ENCODE measurements around the gene PCSK7. TPM values are rescaled to one million over a fixed set of nuclear protein-coding genes. Genes with fewer than 3 reads are reported as not detected.

The PCSK7 gene
- total and polyA plus RNA-seq, 4 donors, result 7.3 to 32.3 (median 16.2) TPM

DNA sequence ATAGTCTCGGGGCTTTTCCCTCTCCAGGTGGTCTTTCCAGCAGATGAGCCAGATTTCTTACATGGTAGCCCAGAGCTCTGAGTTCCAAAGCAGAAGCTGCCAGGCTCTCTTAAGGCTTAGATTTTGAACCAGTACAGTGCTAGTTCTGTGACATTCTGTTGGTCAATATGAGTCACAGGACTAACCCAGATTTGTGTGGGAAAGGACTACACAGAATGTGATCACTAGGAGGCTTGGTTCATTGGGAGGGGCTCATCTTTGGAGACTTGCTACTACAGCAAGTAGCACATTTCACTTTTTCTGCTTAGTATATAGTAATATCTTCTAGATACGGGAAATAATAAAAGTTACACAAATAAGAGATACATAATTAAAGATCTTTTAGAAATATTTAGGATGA, 24.7 kb upstream of the PCSK7 start:
- Histone ChIP-seq H3K9ac (ENCODE audit: low read depth in 1 of 2, low read length in 2 of 2) (no peak overlapping the region), H3K27me3 (ENCODE audit: control insufficient read depth in 4 of 4, insufficient read depth in 4 of 4, low read length in 3 of 4) (no peaks in the 10 kb centered on the region), H3K9me3 (ENCODE audit: control insufficient read depth in 4 of 4, low read length in 3 of 4) (no peaks in the 10 kb centered on the region), H3K4me1 (ENCODE audit: control insufficient read depth in 4 of 4, insufficient read depth in 4 of 4, low read length in 3 of 4) (no peaks in the 10 kb centered on the region), H3K4me3 (ENCODE audit: low read depth in 1 of 3, low read length in 3 of 3) (no peak overlapping the region), H3K36me3 (ENCODE audit: control insufficient read depth in 4 of 4, insufficient read depth in 3 of 4, low read depth in 1 of 4, low read length in 3 of 4) (peaks cover 3 to 6% (median 5%) of the 10 kb centered on the region in 4 donors), H3K27ac (ENCODE audit: low read depth in 1 of 2, low read length in 2 of 2) (no peak overlapping the region)
- 75% methylated on average over 2 of the region's 2 CpGs for WGBS
- TF ChIP-seq YY1 (IDR thresholded peaks at IDR 0.05) (no peak), FOXA2 (IDR thresholded peaks at IDR 0.05) (no peak), GABPA (IDR thresholded peaks at IDR 0.05 in 1 of 2, conservative IDR thresholded peaks at IDR 0.05 in 1 of 2) (no peak), RAD21 (IDR thresholded peaks at IDR 0.05) (no peak), JUND (IDR thresholded peaks at IDR 0.05) (no peak)
- TF ChIP-seq, protein P1, sequence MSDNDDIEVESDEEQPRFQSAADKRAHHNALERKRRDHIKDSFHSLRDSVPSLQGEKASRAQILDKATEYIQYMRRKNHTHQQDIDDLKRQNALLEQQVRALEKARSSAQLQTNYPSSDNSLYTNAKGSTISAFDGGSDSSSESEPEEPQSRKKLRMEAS (IDR thresholded peaks at IDR 0.05), result no peak
- TF ChIP-seq, protein P2, sequence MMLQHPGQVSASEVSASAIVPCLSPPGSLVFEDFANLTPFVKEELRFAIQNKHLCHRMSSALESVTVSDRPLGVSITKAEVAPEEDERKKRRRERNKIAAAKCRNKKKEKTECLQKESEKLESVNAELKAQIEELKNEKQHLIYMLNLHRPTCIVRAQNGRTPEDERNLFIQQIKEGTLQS (IDR thresholded peaks at IDR 0.05), result no peak
- TF ChIP-seq, protein P3, sequence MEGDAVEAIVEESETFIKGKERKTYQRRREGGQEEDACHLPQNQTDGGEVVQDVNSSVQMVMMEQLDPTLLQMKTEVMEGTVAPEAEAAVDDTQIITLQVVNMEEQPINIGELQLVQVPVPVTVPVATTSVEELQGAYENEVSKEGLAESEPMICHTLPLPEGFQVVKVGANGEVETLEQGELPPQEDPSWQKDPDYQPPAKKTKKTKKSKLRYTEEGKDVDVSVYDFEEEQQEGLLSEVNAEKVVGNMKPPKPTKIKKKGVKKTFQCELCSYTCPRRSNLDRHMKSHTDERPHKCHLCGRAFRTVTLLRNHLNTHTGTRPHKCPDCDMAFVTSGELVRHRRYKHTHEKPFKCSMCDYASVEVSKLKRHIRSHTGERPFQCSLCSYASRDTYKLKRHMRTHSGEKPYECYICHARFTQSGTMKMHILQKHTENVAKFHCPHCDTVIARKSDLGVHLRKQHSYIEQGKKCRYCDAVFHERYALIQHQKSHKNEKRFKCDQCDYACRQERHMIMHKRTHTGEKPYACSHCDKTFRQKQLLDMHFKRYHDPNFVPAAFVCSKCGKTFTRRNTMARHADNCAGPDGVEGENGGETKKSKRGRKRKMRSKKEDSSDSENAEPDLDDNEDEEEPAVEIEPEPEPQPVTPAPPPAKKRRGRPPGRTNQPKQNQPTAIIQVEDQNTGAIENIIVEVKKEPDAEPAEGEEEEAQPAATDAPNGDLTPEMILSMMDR (IDR thresholded peaks at IDR 0.05; ENCODE audit: low read depth, low read length, missing input control), result no peak
- DNase-seq (ENCODE audit: low spot score), result no peak

DNA sequence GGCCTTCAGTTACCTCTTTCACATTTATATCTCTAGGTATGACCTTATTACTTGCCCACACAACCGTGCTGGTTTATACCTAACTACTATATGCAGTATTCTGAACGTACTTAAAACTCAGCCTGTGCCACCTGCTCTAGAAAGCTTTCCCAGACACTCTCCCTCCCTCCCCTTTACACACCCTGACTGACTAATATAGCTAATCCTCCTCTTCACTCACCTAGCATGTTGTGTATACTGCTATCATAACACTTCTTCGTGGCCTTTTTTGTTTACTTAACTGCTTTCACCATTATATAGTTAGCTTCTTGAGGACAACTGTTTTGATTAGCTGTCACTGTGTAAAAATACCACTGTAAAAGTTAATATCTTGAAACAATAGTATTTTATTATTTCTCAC, 24.1 kb upstream of the PCSK7 start:
- 84% methylated on average over 3 of the region's 3 CpGs for WGBS

DNA sequence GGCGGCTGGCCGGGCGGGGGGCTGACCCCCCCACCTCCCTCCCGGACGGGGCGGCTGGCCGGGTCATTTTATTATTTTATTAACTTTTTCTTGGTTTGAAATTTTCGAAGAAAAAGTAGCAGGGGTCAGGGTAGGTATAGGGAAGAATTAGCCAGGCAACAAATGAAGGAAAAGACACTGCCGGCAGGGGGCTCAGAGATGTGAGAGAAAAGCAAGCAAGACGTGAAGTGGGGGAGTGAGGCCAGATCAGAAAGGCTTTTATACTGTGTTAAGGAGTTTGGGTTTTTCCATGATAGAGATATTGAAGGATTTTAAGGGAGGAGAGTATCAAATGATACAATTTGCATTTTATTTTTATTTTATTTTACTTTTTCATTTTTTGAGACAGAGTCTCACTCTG, 19.6 kb upstream of the PCSK7 start:
- Histone ChIP-seq H3K4me1 (ENCODE audit: control insufficient read depth in 4 of 4, insufficient read depth in 4 of 4, low read length in 3 of 4) (no peaks in the 10 kb centered on the region), H3K27ac (ENCODE audit: low read depth in 1 of 2, low read length in 2 of 2) (no peak overlapping the region), H3K27me3 (ENCODE audit: control insufficient read depth in 4 of 4, insufficient read depth in 4 of 4, low read length in 3 of 4) (no peaks in the 10 kb centered on the region), H3K9ac (ENCODE audit: low read depth in 1 of 2, low read length in 2 of 2) (no peak overlapping the region), H3K36me3 (ENCODE audit: control insufficient read depth in 4 of 4, insufficient read depth in 3 of 4, low read depth in 1 of 4, low read length in 3 of 4) (peaks cover 5 to 29% (median 23%) of the 10 kb centered on the region in 4 donors), H3K4me3 (ENCODE audit: low read depth in 1 of 3, low read length in 3 of 3) (no peak overlapping the region), H3K9me3 (ENCODE audit: control insufficient read depth in 4 of 4, low read length in 3 of 4) (no peaks in the 10 kb centered on the region)
- no peak for TF ChIP-seq EGR1 (IDR thresholded peaks at IDR 0.05; ENCODE audit: low read depth in 2 of 2)
- no peak for TF ChIP-seq HNF4A (conservative IDR thresholded peaks at IDR 0.05)
- no peak for TF ChIP-seq TAF1 (conservative IDR thresholded peaks at IDR 0.05)
- TF ChIP-seq, protein P3 (IDR thresholded peaks at IDR 0.05; ENCODE audit: low read depth, low read length, missing input control), result no peak
- TF ChIP-seq, protein P4, sequence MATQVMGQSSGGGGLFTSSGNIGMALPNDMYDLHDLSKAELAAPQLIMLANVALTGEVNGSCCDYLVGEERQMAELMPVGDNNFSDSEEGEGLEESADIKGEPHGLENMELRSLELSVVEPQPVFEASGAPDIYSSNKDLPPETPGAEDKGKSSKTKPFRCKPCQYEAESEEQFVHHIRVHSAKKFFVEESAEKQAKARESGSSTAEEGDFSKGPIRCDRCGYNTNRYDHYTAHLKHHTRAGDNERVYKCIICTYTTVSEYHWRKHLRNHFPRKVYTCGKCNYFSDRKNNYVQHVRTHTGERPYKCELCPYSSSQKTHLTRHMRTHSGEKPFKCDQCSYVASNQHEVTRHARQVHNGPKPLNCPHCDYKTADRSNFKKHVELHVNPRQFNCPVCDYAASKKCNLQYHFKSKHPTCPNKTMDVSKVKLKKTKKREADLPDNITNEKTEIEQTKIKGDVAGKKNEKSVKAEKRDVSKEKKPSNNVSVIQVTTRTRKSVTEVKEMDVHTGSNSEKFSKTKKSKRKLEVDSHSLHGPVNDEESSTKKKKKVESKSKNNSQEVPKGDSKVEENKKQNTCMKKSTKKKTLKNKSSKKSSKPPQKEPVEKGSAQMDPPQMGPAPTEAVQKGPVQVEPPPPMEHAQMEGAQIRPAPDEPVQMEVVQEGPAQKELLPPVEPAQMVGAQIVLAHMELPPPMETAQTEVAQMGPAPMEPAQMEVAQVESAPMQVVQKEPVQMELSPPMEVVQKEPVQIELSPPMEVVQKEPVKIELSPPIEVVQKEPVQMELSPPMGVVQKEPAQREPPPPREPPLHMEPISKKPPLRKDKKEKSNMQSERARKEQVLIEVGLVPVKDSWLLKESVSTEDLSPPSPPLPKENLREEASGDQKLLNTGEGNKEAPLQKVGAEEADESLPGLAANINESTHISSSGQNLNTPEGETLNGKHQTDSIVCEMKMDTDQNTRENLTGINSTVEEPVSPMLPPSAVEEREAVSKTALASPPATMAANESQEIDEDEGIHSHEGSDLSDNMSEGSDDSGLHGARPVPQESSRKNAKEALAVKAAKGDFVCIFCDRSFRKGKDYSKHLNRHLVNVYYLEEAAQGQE (IDR thresholded peaks at IDR 0.05), result no peak
- TF ChIP-seq RXRA (IDR thresholded peaks at IDR 0.05), result no peak
- no peak for TF ChIP-seq FOXA1 (IDR thresholded peaks at IDR 0.05)
- TF ChIP-seq GABPA (IDR thresholded peaks at IDR 0.05 in 1 of 2, conservative IDR thresholded peaks at IDR 0.05 in 1 of 2), result no peak
- TF ChIP-seq YY1 (IDR thresholded peaks at IDR 0.05), result no peak
- no peak for TF ChIP-seq HNF4G (IDR thresholded peaks at IDR 0.05)
- TF ChIP-seq, protein P2 (IDR thresholded peaks at IDR 0.05), result no peak
- TF ChIP-seq JUND (IDR thresholded peaks at IDR 0.05), result no peak
- DNase-seq (ENCODE audit: low spot score), result no peak
- WGBS, result 97% methylated on average over 10 of the region's 10 CpGs

More for the DNA sequence above, 24.1 kb upstream of the PCSK7 start:
- Histone ChIP-seq H3K4me3 (ENCODE audit: low read depth in 1 of 3, low read length in 3 of 3) (no peak overlapping the region), H3K36me3 (ENCODE audit: control insufficient read depth in 4 of 4, insufficient read depth in 3 of 4, low read depth in 1 of 4, low read length in 3 of 4) (peaks cover 3 to 6% (median 5%) of the 10 kb centered on the region in 4 donors), H3K9ac (ENCODE audit: low read depth in 1 of 2, low read length in 2 of 2) (no peak overlapping the region), H3K4me1 (ENCODE audit: control insufficient read depth in 4 of 4, insufficient read depth in 4 of 4, low read length in 3 of 4) (no peaks in the 10 kb centered on the region), H3K9me3 (ENCODE audit: control insufficient read depth in 4 of 4, low read length in 3 of 4) (no peaks in the 10 kb centered on the region), H3K27ac (ENCODE audit: low read depth in 1 of 2, low read length in 2 of 2) (no peak overlapping the region), H3K27me3 (ENCODE audit: control insufficient read depth in 4 of 4, insufficient read depth in 4 of 4, low read length in 3 of 4) (no peaks in the 10 kb centered on the region)
- no peak for DNase-seq (ENCODE audit: low spot score)
- no peak for TF ChIP-seq RAD21 (IDR thresholded peaks at IDR 0.05)
- TF ChIP-seq, protein P2 (IDR thresholded peaks at IDR 0.05), result no peak
- TF ChIP-seq FOXA2 (IDR thresholded peaks at IDR 0.05), result no peak
